Stimulated activated CD4-positive, alpha-beta T cell treated with anti-CD3 and anti-CD28 coated beads, TNF-alpha, amount 100 ng/mL, for 48 hours (primary cell): ENCODE measurements around the gene EPHB2.

Source experiments
- DNase-seq, 3 donors: peaks; one replicate each; pipeline ENCODE4 v3.0.0-alpha.2; 2020; ENCODE audit warnings: low read depth in 3 of 3

Gene EPHB2

DNA sequence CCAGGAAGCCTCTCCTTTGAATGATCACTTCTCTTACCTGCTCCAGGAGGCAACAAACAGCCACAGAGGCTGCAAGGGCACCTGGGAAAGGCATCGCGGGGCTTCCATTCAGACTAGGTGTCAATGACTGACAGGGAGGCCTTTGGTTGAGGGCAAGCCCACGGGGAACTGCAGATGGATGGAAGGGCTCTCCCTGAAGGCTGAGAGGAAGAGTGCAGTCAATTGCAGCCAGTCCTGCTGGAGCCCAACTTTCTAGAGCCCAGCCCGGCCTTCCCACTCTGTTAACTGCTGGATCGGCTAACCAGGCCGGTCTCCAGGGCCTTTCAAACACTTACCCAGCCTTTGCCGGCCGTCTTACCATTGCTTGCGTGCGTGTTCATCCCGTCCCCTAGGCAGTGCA lies 172.8 kb downstream of the EPHB2 start:
- no peak for DNase-seq

DNA sequence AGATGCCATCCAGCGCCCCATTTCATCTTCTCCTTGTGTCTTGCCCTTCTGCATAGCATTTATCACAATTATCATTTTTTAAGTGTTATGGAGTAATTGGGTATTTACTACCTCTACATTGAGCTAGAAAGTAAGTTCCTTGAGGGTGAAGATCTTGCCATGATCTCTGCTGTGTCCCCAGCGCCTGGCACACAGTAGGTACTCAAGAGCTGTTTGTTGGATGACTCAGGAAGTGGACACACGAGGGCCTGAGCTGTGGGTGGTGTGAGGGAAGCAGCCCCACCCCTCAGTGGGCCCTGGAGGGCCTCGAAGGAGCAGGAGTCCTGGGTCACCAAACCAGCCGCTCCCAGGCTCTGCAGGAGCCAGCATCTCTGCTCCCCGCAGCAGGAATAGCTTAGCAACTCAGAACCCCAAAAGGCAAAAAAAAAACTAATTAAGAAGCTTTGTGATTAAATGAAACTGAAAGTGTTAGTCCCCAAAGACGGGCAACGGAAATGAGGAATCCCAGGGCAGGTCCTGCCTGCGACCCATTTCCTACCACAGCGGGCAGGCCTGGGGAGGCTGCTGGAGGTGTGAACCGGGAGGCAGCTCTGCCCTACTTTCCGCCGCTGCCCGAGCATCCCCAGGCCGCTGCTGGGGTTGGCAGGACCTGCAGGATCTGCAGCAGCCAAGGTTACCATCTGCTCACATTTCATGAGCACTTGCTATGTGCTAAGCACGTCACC lies 174.3 kb downstream of the EPHB2 start:
- no peak for DNase-seq

DNA sequence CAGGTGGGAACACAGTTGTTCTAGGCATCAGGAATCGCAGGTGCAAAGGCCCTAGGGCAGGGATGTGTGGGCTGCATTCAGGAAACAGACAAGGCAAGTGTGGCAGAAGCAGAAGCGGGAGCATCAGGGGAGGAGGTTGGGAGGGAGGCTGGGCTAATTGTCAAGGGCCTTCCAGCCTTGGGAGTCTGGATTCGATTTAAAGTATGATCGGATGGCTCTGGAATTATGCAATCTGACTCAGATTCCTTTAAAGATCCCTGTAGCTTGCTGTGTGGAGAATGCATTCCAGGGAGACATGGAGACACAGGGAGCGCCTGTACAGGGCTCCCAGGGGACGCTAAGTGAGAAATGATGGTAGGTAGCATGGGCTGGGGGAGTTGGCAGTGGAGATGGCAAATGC lies 175.6 kb downstream of the EPHB2 start:
- DNase-seq = no peak

DNA sequence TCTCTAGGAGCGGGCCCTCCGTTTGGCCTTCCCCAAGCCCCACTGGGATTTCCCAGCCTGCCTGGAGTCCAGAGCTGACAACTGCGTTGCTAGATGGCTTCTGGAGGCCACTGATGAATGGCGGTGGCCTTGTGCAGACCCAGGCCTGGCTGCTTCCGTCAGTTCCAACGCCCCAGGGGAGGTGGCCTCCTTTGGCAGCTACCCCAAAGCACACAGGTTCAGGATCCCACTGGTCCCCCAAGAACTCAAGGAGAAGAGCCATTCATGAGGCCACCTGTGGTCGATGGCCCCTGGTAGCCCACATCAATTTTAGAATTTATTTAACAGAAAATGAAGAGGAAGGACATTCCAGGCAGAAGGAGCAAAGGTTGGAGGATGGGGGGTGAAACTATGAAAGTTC lies 176.9 kb downstream of the EPHB2 start:
- no peak for DNase-seq

DNA sequence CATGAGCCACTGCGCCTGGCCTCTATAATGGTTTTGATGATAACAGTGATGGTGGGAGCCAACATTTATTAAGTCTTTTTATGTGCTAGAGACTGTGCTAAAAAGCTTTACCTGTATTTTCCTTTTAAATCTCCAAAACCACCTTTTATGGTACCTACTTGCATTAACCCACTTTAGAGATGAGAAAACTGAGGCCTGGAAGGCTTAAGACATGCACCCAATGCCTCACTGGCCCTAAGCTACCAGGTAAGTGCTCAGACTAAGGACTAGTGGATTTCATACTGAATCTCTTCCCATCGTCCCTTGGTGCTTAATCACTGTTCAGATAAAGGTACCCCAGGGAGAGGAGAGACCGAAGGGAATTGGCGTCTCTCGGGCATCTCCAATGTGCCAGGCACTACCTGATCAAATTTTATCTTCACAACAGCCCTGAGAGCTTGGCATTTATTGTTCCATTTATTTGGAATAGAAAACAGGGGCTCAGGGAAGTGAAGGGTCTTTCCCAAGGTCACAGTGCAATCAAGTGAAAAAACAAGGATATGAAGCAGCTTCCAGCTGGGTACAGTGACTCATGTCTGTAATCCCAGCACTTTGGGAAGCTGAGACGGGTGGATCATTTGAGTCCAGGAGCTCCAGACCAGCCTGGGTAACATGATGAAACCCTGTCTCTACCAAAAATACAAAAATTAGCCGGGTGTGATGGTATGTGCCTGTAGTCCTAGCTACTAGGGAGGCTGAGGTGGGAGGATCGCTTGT lies 177.9 kb downstream of the EPHB2 start:
- DNase-seq = no peak

DNA sequence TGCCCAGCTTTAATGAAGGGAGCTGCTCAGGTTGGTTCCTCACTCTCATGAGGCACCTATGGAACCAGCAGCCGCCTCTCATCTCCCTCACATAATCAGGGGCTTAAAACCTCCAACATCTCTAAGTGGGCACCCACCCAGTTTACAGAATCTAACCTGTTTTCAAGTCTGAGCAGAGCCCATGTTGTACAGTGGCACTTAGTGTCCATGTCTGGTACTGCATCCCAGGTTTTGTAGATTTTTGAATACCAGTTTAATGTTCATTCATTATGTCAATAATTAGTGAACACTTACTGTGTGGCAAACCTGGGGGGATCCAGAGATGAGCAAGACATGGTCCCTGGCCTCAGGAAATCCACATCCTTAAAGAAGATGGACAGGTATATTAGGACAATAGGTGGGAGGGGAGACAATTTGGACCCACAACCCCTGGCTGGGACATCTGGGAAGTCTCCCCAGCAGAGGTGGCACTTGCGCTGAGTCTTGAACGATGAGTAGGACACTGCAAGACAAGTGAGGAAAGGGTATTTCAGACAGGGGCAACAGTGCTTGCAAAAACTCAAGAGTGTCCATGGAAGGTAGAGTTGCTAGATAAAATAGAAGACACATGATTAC lies 178.7 kb downstream of the EPHB2 start:
- no peak for DNase-seq

DNA sequence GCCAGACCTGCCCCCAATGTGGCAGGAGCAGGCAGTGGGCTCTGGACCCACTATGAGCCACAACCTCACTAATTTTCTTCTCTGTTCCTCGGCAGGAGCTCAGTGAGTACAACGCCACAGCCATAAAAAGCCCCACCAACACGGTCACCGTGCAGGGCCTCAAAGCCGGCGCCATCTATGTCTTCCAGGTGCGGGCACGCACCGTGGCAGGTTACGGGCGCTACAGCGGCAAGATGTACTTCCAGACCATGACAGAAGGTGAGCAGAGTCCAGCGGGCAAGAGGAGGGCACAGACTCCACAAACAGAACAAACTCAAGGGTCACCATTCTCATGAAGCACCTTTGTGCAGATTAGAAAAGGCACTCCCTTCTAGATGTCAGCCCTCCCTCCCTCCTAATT lies 182.2 kb downstream of the EPHB2 start:
- DNase-seq = no peak

DNA sequence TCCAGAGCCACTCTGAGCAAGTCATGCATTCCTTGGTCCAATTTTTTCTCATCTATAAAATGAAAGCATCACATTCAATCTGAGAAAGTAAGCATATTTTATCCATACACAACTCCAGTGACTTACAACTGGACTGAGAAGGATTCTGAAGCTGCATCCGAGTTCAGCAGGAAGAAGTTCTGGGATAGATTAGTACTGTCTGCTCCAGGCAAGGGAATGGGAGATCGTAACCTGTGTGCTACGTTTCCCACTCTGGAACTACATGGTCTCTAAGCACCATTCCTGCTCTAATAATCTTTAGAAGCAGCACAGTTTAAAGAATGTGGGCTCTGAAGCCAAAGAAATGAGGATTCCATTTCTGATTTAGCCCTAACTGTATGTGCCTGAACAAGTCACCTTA lies 182.7 kb downstream of the EPHB2 start:
- DNase-seq = no peak

DNA sequence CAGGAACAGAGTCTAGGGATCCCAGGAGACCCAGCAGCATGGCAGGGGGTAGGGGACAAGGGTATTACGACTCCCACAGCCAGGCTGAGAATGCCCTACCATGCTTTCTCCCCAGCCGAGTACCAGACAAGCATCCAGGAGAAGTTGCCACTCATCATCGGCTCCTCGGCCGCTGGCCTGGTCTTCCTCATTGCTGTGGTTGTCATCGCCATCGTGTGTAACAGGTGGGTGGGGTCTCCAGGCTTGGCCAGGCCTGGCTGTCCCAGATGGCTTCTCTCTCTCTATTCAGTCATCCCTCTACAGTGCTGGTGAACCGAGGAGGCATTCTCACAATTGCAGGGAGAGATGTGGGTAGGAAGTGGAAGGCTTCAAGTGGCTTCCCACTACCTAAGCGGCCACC lies 184.7 kb downstream of the EPHB2 start:
- no peak for DNase-seq

DNA sequence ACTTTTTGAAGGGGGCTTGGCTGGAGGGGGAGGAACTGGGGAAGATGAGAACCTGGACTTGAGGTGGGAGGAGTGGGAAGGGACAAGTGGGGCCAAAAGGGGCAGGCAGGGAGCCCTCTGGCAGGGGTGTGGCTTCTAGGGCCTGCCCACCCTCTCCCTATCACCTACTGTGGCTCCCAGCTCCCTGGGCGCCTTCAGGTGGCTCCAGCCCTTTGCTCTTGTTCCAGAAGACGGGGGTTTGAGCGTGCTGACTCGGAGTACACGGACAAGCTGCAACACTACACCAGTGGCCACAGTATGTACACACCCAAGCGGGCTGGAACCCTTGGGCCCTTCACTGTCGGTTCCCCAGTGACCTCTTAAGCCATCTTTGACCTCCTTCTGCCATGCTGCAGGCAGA lies 185.5 kb downstream of the EPHB2 start:
- DNase-seq = no peak

DNA sequence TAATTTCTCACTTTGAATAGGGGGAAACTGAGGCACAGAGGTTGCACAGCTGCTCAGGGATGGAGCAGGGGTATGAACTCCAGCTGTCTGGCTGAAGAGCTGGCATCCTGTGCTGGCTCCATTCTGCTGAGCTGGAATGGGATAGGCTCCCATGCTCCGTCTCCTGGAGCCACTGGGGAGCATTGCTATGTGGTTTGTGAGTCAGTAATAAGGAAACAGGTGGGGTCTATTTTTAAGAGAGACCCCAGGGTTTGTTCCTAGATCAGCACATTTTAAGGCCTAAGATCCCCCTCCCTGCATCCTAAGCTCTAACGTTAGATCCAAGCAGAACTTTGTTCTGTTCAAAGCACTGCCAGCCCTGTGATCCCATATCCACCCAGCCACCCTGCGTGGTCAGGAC lies 189.8 kb downstream of the EPHB2 start:
- DNase-seq = no peak

DNA sequence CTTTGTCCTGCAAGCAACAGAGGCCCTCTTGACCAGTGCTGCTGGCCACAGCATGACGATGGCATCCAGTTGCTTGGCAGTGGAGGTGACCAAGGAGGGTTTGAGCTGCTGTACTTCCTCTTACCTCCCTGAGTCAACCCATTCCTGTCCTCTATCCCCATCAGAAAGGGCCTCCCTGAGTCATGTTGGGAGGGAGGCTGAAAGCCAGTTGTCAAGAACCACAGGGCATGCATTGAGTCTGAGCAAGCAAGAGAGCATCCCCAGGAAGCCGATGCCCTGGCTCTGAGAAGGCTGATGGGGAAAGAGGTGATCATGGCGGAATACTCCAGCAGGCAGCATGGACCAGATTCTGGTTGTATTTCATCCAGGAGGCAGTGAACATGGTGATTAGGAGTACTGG lies 192.5 kb downstream of the EPHB2 start:
- no peak for DNase-seq

DNA sequence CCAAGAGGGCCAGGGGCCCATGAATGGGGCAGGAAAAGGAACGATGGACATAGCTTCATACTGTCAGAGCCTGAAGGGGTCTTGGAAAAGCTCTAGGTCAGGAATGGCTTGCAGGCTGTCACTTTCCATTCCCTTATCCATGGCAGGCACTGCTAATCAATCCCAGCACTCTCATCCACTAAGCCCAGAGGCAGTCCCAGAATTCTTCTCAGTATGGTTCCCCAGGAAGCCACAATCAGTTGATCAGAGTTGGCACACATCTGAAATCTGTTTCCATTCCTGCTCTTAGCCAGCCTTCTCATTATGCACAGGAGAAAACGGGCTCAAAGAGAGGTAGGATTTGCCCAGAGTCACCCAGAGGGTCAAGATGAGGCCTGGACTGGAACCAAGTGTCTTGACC lies 196.3 kb downstream of the EPHB2 start:
- DNase-seq = no peak

DNA sequence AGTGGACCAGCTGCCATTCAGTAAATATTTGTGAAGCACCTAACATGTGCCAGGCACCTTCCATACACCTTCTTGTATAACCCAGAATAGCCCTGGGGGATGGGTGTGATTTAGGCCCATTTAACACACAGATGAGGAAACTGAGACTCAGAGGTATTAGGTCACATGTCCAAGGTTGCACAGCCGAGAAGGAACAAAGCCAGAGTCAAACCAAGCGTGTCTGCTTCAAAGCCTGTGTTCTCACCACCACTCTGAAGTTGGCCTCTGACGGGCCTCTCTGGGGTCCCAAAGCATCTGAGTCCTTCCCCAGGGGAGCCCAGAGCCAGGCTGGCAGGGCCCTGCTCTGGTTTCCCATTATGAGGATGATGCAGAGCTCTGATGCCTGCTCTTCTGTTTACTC lies 196.9 kb downstream of the EPHB2 start:
- no peak for DNase-seq

DNA sequence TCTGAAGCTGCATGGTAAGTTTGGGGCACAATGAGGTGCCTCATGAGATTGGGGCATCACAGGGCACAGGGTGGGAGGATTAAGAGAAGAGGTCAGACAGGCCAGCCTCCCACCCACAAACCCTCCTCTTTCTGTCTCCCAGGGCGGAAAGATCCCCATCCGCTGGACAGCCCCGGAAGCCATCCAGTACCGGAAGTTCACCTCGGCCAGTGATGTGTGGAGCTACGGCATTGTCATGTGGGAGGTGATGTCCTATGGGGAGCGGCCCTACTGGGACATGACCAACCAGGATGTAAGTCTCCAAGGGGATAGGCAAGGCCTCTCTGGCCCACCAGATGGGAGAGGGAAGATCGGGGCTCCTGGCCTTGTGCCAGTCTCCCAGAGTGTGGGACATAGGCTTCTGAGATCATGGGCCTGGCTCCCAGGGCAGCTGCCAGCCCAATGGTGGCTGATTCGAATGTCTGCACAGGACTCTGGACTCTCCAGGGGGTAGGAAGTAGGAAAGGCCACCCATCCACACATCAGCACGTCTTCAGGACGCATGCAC lies 198.3 kb downstream of the EPHB2 start:
- no peak for DNase-seq

DNA sequence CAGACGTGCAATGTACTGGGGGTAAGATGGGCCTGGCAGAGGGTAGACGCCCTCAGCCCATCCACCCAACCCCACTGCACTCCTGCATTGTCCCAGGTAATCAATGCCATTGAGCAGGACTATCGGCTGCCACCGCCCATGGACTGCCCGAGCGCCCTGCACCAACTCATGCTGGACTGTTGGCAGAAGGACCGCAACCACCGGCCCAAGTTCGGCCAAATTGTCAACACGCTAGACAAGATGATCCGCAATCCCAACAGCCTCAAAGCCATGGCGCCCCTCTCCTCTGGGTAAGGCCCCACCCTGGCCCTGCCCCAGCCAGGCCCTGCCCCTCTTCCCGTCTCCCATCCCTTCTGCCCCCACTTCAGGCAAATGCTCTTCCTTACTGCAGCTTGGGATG lies 199.6 kb downstream of the EPHB2 start:
- DNase-seq = no peak

DNA sequence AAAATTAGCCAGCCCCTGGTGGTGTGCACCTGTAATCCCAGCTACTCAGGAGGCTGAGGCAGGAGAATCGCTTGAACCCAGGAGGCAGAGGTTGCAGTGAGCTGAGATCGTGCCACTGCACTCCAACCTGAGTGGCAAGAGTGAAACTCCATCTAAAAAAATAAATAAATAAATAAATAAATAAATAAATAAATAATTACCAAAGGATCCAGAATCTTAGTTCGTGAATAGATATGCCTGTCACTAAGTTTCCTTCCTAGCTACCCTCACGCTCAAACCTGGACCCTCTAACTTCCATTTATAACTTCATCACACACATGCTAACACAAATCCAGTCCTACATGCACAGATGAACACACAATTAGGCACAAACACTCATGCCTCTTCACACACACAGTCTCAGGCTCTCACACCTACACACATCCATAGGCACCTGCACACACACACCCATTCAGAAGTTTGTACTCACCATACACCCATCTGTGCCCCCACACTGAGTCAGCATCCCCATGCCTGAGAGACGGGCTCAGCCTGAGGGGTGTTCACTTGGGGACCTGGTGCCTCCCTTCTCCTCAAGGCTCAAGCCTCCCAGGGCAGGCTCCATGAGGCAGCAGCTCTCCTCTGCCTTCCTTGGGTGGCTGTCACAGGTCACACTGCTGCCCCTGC lies 200.5 kb downstream of the EPHB2 start:
- no peak for DNase-seq

DNA sequence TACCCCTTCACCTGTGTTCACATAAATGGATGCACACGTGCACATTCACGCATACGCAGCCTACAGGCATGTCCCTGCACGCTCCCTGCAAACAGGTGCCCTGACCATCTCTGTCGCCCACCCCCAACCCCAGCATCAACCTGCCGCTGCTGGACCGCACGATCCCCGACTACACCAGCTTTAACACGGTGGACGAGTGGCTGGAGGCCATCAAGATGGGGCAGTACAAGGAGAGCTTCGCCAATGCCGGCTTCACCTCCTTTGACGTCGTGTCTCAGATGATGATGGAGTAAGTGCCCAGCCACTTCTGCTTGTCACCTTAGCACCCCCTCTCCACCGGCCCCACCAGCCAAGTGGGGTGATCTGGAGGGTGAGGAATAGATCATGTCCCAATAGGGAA lies 201.7 kb downstream of the EPHB2 start:
- DNase-seq = no peak

DNA sequence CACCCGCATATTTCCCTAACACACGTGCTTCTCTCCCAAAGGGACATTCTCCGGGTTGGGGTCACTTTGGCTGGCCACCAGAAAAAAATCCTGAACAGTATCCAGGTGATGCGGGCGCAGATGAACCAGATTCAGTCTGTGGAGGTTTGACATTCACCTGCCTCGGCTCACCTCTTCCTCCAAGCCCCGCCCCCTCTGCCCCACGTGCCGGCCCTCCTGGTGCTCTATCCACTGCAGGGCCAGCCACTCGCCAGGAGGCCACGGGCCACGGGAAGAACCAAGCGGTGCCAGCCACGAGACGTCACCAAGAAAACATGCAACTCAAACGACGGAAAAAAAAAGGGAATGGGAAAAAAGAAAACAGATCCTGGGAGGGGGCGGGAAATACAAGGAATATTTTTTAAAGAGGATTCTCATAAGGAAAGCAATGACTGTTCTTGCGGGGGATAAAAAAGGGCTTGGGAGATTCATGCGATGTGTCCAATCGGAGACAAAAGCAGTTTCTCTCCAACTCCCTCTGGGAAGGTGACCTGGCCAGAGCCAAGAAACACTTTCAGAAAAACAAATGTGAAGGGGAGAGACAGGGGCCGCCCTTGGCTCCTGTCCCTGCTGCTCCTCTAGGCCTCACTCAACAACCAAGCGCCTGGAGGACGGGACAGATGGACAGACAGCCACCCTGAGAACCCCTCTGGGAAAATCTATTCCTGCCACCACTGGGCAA lies 202.9 kb downstream of the EPHB2 start:
- DNase-seq = no peak

DNA sequence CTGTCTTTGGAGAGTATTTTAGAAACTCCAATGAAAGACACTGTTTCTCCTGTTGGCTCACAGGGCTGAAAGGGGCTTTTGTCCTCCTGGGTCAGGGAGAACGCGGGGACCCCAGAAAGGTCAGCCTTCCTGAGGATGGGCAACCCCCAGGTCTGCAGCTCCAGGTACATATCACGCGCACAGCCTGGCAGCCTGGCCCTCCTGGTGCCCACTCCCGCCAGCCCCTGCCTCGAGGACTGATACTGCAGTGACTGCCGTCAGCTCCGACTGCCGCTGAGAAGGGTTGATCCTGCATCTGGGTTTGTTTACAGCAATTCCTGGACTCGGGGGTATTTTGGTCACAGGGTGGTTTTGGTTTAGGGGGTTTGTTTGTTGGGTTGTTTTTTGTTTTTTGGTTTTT lies 203.5 kb downstream of the EPHB2 start:
- DNase-seq = no peak

DNA sequence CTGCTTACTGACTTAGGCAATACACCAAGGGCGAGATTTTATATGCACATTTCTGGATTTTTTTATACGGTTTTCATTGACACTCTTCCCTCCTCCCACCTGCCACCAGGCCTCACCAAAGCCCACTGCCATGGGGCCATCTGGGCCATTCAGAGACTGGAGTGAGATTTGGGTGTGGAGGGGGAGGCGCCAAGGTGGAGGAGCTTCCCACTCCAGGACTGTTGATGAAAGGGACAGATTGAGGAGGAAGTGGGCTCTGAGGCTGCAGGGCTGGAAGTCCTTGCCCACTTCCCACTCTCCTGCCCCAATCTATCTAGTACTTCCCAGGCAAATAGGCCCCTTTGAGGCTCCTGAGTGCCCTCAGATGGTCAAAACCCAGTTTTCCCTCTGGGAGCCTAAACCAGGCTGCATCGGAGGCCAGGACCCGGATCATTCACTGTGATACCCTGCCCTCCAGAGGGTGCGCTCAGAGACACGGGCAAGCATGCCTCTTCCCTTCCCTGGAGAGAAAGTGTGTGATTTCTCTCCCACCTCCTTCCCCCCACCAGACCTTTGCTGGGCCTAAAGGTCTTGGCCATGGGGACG lies 204.1 kb downstream of the EPHB2 start:
- no peak for DNase-seq
